ENCODE measurements around the gene MAGEB1.

MAGEB1 gene

GRCh38 chrX:30301208-30301607 is 54.3 kb downstream of the MAGEB1 start:
- DNase-seq: no peak
- TF ChIP-seq, protein P1, sequence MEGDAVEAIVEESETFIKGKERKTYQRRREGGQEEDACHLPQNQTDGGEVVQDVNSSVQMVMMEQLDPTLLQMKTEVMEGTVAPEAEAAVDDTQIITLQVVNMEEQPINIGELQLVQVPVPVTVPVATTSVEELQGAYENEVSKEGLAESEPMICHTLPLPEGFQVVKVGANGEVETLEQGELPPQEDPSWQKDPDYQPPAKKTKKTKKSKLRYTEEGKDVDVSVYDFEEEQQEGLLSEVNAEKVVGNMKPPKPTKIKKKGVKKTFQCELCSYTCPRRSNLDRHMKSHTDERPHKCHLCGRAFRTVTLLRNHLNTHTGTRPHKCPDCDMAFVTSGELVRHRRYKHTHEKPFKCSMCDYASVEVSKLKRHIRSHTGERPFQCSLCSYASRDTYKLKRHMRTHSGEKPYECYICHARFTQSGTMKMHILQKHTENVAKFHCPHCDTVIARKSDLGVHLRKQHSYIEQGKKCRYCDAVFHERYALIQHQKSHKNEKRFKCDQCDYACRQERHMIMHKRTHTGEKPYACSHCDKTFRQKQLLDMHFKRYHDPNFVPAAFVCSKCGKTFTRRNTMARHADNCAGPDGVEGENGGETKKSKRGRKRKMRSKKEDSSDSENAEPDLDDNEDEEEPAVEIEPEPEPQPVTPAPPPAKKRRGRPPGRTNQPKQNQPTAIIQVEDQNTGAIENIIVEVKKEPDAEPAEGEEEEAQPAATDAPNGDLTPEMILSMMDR (IDR thresholded peaks at IDR 0.05; ENCODE audit: low read depth, low read length): no peak
- no peaks in the 10 kb centered on the region for H3K9me3 ChIP-seq (ENCODE audit: severe bottlenecking)
- no peak overlapping the region for H3K4me3 ChIP-seq (ENCODE audit: low read depth, low read length)
- H3K27me3 ChIP-seq (ENCODE audit: insufficient read depth, low read depth, severe bottlenecking): peaks cover 17% of the 10 kb centered on the region
- H3K36me3 ChIP-seq: no peaks in the 10 kb centered on the region
- no peak overlapping the region for H3K27ac ChIP-seq
